Left hindlimb (tissue), 1 donor: ENCODE data around the gene TATDN3.
"Not testable (repeated sequence)": the region's sequence is repeated elsewhere in the genome, so short reads cannot be mapped to it uniquely, and the experiment has no call there.

ENCODE experiments used
- DNase-seq: peaks from one replicate; pipeline ENCODE4 v3.0.0-alpha.2; 2018

TATDN3 gene

GRCh38 chr1:212777151-212777550, 14.5 kb upstream of the TATDN3 start:
- no peak for DNase-seq

GRCh38 chr1:212779086-212779485, 12.6 kb upstream of the TATDN3 start:
- DNase-seq: not testable (repeated sequence)

GRCh38 chr1:212780759-212781158, 10.9 kb upstream of the TATDN3 start:
- no peak for DNase-seq

- no peak for DNase-seq
These were observed 10.5 kb upstream of the TATDN3 start for GRCh38 chr1:212781225-212781624.

DNA sequence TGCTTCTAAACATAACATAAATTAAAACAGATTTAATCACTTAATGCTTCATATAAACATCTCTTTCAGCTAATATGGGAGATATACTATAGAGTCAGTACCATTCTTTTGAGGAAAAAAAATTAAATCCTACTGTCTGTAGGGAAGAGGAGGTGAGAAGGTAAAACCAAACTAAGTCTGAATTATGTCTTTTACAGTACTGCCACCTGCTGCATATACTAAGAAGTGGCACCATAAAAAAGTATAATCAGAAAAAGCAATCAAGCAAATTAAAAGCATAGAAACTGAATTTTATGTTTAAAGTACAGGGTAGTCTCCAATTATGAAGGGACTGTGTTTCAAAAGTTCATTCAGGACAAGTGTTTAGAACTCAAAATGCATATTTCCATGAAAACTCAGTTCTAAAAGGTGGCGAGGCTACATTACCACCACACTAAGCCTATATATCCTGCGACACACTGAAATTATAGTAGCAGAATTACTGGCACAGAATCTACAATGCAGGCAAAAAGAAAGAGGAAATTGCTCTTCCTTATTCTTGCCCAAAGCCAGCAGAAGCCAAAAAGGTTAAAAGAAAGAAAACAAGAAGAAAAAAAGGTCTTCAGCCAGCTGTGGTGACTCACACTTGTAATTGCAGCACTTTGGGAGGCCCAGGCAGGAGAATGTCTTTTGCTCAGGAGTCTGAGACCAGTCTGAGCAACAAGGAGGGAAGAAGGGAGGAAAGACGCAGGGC, 9.1 kb upstream of the TATDN3 start:
- no peak for DNase-seq

DNA sequence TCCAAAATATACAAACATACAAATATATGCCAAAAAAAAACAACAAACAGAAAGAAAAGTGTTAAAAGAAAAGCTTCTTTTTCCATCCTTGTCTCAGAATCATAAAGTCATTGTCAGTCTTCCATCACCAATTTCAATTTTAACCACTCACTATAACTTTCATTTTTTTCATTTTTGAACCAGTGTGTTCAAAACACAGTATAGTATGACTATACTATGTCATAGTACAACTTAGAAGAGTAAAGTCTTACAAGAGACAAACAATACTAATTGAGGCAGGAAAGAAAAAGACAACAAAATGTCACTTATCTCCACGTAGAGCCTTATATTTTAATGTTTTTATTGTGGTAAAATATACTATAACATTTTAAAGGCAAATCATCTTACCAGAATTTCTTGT, 7.7 kb upstream of the TATDN3 start:
- no peak for DNase-seq

GRCh38 chr1:212785871-212786270, 5.8 kb upstream of the TATDN3 start:
- no peak for DNase-seq

DNA sequence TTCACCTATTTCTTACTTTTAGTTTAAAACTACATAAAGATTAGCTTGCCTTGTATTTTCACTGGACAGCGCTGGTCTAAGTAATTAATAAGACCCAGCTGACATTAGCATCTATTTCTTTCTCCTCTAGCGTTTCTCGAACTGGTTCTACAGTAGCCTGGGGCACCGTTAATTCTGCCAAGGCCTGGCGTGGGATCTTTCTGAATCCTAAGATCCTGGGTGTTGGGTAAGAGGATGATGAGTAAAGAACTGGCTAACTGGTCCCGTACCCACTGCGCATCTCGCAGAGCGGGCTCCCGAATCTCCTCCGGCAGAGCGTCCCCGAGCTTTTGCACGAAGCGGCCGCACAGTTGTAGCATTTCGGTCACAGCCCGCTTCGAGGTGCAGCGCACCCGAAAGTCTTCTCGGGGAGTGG, 426 bp upstream of the TATDN3 start:
- DNase-seq: no peak

DNA sequence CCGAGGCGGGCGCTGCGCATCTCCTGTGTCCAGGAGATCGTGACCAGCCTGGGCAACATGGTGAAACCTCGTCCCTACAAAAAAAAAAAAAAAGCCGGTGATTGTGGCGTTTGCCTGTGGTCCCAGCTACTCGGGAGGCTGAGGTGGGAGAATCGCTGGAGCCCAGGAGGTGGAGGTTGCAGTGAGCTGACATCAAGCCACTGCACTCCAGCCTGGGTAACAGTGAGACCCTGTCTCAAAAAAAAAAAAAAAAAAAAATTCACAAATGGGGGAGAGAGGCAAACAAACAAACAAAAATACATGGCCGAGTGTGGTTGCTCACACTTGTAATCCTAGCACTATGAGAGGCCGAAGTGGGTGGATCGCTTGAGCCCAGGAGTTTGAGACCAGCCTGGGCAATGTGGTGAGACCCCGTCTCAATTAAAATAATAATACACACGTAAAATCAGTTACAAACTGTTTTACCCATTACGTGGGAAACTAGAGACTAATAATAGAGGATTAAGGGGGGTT, 758 bp downstream of the TATDN3 start:
- DNase-seq: no peak

DNA sequence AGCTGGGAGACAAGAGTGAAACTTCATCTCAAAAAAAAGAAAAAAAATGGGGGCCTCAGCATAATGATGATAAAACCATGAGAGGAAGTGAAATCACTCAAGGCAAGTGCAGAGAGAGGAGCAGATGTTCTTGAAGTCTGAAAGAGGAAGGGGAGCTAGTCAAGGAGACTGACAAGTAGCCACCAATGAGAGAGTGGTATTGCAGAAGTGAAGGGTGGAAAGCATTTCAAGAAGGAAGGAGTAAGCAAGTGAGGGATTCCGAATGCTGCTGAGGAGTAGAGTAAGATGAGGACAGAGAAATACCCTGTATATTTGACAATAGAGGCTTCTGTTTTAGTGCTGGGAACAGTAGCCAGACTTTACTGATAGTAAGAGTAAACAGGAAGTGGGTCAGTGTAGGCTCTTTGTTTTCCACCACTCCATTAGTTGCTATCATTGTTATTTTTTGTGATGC, 2.9 kb downstream of the TATDN3 start:
- no peak for DNase-seq

GRCh38 chr1:212797681-212798080, 6.0 kb downstream of the TATDN3 start:
- DNase-seq: no peak

DNA sequence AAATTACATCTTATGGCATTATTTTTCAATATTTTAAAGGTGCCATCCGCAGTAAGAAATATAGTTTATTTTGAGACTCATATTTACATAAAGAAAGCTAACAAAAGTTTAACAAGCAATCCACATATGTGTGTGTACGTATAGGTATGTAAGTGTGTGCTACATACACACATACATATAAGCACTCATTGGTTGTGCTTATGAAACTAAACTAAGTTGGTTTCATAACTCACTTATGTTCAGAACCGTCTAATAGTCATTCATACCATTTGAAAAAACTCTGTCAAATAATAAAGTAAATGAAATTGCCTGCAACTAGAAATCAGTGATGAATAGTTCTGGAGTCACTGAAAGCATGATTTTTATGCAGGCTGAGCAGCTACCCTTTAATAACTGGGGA, 14.1 kb downstream of the TATDN3 start:
- no peak for DNase-seq

- no peak for DNase-seq
These were observed 23.0 kb downstream of the TATDN3 start for GRCh38 chr1:212814537-212815334.

DNA sequence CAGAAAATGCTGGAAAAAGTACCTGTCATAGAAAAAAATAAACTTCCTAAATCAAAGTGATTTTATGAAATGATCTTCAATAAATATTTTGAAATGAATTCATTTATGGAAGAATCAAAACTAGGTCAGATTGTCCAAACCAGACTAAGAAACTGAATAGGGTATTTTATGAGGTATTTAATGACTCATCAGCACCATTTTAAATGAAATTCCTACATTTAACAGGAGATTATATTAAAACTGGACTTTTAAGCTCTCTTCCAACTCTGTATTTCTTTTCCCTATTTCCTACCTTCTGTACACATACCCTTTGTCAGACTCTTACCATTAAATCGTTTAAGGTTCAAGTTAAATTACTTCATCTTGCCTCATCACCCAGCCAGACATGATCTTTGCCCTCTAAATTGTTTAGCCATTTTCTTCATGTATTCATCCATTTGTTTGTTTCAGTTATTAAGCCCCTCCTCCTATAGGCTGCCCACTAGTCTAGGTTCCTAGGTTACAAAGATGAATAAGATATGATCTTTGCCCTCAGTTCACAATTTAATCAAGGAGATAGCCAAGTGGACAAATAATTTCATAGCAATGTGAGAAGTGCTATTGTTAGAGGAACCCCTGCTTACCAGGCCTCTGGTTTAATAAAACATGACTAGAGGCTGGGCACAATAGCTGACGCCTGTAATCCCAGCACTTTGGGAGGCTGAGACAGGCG, 25.0 kb downstream of the TATDN3 start:
- no peak for DNase-seq

DNA sequence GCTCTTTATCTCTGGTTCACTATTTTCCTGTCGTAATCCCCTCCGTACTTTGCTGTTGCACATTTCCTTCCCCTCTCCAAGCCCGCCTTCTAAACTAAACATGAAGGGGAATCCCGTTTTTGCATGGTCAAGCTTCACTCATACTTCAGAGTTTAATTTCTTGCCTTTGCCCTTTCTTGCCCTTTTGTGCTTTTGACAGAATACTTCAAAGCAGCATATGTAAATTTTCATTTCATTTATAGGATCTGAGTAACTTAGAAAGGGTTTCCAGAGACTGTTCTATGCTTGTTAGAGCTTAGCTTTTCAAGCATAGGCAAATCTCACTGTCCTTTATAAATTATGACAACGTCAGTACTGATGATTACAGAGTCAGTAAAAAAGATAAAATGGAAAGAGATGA, 28.0 kb downstream of the TATDN3 start:
- DNase-seq: no peak

- no peak for DNase-seq
These were observed 29.3 kb downstream of the TATDN3 start for GRCh38 chr1:212820969-212821368.

DNA sequence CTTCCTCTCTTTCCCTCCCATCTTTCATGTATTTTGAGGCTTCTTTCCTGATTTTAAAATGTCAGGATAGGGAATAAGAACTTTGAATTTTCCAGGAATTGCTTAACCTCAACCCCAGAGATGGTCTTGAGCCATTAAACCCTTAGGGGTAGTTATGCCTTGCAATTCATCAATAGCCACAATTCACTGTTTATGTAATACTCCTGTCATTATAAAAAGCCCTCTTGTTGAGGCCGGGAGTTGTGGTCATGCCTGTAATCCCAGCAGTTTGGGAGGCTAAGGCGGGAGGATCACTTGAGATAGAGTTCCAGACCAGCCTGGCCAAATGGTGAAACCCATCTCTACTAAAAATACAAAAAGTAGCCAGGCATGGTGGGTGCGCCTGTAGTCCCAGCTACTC, 31.3 kb downstream of the TATDN3 start:
- no peak for DNase-seq

DNA sequence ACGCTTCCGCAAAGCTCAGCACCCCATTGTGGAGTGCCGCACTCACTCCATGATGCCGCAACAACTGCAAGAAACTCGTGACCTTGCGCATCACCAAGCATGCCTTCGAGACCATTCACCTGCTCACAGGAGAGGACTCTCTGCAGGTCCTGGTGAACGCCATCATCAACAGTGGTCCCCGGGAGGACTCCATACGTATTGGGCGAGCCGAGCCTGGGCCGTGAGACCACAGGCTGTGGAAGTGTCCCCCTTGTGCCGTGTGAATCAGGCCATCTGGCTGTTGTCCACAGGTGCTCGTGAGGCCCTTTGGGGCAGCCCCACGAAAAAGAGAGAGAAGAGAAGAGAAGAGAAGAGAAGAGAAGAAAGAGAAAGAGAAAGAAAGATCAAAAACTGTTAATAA, 32.5 kb downstream of the TATDN3 start:
- DNase-seq: no peak

GRCh38 chr1:212825798-212826452, 34.2 kb downstream of the TATDN3 start:
- no peak for DNase-seq

GRCh38 chr1:212827171-212827776, 35.6 kb downstream of the TATDN3 start:
- no peak for DNase-seq

- no peak for DNase-seq
These were observed 36.2 kb downstream of the TATDN3 start for GRCh38 chr1:212827831-212828278.

GRCh38 chr1:212828395-212828794, 36.7 kb downstream of the TATDN3 start:
- DNase-seq: no peak
